Motor neuron (in vitro differentiated cells): Measurements from ENCODE around the gene PCDHGC3. TPM values are rescaled to one million over a fixed set of nuclear protein-coding genes. Genes with fewer than 3 reads are reported as not detected.
"Not testable (repeated sequence)": the region's sequence is repeated elsewhere in the genome, so short reads cannot be mapped to it uniquely, and the experiment has no call there.

Source experiments
- ATAC-seq, 8 experiments: fragments of 200-7000 bp; cut with Tn5 transposase; replicated peaks in 6 of 8; 2 replicates each; pipeline ENCODE4 v1.8.0; 2021; ENCODE audit warnings: mild to moderate bottlenecking in 8 of 8, moderate library complexity in 8 of 8
- H3K27ac ChIP-seq, 2 donors: fragments of 250-450 bp; sonication (Bioruptor Pico); 2 replicates each; pipeline ENCODE4 v1.9.0; 2021; ENCODE audit warnings: antibody characterized with exemption in 2 of 2, mild to moderate bottlenecking in 2 of 2, moderate library complexity in 1 of 2
- H3K4me1 ChIP-seq, 2 donors: fragments of 250-450 bp; sonication (Bioruptor Pico); replicated peaks in 1 of 2; 2 replicates each; pipeline ENCODE4 v1.6.1; 2021; ENCODE audit warnings: antibody characterized with exemption in 2 of 2, mild to moderate bottlenecking in 2 of 2, moderate library complexity in 1 of 2
- H3K4me3 ChIP-seq, 5 donors: fragments of 250-450 bp; sonication (Bioruptor Pico); 2 replicates each; pipeline ENCODE4 v1.9.0; 2021; ENCODE audit warnings: antibody characterized with exemption in 5 of 5, mild to moderate bottlenecking in 5 of 5, moderate library complexity in 4 of 5
- WGBS, 10 experiments: fragments of 450-650 bp; shearing (Covaris generic); methylation state at CpG; one replicate each; pipeline ENCODE4 v1.0.0; 2022; 5-methylcytosine and 5-hydroxymethylcytosine counted together
- in situ Hi-C, 9 experiments: fragments of 400-800 bp; cut with MboI; loops; one replicate each; pipeline ENCODE4 v1.15.0; 2021; ENCODE audit warnings: low sequenced_read_pairs in 9 of 9, low pct_unique_long_range_greater_than_20kb in 2 of 9; ENCODE audit not compliant: unreplicated experiment in 9 of 9
- total RNA-seq, 8 experiments: library from RNA; unstranded; fragments of 300-600 nt; gene quantifications; 2 replicates each; pipeline versions ENCODE4 v1.2.3 to v1.2.4, GENCODE V29; 2022

PCDHGC3 gene
- 10 to 100 TPM; 15.4 to 73.0 (median 26.0) TPM for total RNA-seq

DNA sequence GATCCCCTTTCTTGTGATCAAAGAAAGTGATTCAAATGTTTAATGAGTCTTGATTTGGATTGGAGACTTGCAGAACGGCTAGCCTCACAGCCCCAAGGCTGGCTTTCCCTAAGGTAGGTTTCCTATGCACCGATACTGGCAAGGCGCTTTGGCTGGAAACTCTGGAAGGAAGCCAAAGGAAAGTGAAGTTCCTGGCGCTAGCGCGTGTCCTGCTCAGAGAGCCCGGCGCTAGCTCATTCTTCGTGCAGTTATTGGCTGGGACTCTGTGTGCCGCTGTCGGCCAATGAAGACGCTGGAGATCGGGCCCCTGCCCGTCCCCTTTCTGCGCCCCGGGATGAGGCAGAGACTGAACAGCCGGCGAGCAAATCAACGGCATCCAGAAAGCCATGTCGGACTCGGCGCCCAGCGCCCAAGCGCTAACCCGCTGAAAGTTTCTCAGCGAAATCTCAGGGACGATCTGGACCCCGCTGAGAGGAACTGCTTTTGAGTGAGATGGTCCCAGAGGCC is at the start of gene PCDHGC3:
Gene PCDHGC3 (plus strand): TSS at position 342 of the 507 bp plus-strand sequence. CDS start 151 bp downstream, at position 493.
- H3K4me1 ChIP-seq, result peaks cover 21 to 23% of the 10 kb centered on the region in 2 donors
- 0 to 11% (median 0%) methylated on average over 1 to 17 of the region's 28 CpGs; no CpG with 5 or more reads in 1 of the 10 experiments for WGBS, 10 experiments
- in situ Hi-C loops, result no loop called here
- ATAC-seq, result peak; percentile 94 to 99 (median 98)
- H3K27ac ChIP-seq, result peak within 1 kb of the TSS in 1 of 2 donors; percentile 6
- H3K4me3 ChIP-seq, result peak within 1 kb of the TSS; percentile 33 to 51 (median 42)

DNA sequence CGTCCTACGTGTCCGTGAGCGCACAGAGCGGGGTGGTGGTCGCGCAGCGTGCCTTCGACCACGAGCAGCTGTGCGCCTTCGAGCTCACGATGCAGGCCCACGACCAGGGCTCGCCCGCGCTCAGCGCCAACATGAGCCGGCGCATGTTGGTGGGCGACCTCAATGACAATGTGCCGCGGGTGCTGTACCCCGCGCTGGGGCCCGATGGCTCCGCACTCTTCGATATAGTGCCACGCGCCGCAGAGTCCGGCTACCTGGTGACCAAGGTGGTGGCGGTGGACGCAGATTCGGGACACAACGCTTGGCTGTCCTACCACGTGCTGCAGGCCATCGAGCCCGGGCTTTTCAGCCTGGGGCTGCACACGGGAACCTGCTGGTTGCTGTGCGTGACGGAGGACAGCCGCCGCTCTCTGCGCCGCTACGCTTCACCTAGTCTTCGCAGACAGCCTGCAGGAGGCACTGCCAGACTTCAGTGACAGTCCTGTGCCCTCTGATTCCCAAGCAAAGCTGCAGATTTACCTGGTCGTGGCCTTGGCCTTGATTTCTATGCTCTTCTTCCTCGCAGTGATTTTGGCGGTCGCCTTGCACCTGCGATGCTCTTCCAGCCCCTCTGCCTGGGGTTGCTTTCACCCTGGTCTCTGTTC is 47.9 kb upstream of the PCDHGC3 start:
- Histone ChIP-seq H3K27ac (no peak overlapping the region), H3K4me3 (no peak overlapping the region), H3K4me1 (no peaks in the 10 kb centered on the region)
- no peak for ATAC-seq
- WGBS, 10 experiments, result 23 to 100% (median 93%) methylated on average over 1 to 33 of the region's 53 CpGs; no CpG with 5 or more reads in 4 of the 10 experiments
- in situ Hi-C loops, result no loop called here

DNA sequence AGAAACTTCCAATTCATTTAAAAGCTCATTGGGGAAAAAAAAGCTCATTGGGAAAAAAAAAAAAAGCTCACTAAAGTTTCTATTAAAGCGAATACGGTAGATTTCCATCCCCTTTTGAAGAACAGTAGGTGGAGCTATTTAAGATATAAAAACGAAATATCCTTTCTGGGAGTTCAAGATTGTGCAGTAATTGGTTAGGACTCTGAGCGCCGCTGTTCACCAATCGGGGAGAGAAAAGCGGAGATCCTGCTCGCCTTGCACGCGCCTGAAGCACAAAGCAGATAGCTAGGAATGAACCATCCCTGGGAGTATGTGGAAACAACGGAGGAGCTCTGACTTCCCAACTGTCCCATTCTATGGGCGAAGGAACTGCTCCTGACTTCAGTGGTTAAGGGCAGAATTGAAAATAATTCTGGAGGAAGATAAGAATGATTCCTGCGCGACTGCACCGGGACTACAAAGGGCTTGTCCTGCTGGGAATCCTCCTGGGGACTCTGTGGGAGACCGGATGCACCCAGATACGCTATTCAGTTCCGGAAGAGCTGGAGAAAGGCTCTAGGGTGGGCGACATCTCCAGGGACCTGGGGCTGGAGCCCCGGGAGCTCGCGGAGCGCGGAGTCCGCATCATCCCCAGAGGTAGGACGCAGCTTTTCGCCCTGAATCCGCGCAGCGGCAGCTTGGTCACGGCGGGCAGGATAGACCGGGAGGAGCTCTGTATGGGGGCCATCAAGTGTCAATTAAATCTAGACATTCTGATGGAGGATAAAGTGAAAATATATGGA is 45.2 kb upstream of the PCDHGC3 start, which contains the start of gene PCDHGA12:
Gene PCDHGA12 (plus strand): TSS at position 176 of the 782 bp plus-strand sequence. CDS start 253 bp downstream, at position 429.
- in situ Hi-C loops, result no loop called here
- H3K4me3 ChIP-seq, result no peak within 1 kb of the TSS
- 9 to 100% (median 94%) methylated on average over 1 to 27 of the region's 33 CpGs for WGBS, 10 experiments
- H3K4me1 ChIP-seq, result no peaks in the 10 kb centered on the region
- no peak within 1 kb of the TSS for H3K27ac ChIP-seq
- ATAC-seq, result peak in 2 of 8 experiments; percentile 63 to 83

DNA sequence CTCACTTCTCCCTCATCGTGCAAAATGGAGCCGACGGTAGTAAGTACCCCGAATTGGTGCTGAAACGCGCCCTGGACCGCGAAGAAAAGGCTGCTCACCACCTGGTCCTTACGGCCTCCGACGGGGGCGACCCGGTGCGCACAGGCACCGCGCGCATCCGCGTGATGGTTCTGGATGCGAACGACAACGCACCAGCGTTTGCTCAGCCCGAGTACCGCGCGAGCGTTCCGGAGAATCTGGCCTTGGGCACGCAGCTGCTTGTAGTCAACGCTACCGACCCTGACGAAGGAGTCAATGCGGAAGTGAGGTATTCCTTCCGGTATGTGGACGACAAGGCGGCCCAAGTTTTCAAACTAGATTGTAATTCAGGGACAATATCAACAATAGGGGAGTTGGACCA is 44.5 kb upstream of the PCDHGC3 start:
- 33 to 100% (median 90%) methylated on average over 6 to 17 of the region's 37 CpGs; no CpG with 5 or more reads in 2 of the 10 experiments for WGBS, 10 experiments
- in situ Hi-C loops, result no loop called here
- Histone ChIP-seq H3K4me1 (no peaks in the 10 kb centered on the region), H3K27ac (no peak overlapping the region), H3K4me3 (no peak overlapping the region)
- no peak for ATAC-seq

DNA sequence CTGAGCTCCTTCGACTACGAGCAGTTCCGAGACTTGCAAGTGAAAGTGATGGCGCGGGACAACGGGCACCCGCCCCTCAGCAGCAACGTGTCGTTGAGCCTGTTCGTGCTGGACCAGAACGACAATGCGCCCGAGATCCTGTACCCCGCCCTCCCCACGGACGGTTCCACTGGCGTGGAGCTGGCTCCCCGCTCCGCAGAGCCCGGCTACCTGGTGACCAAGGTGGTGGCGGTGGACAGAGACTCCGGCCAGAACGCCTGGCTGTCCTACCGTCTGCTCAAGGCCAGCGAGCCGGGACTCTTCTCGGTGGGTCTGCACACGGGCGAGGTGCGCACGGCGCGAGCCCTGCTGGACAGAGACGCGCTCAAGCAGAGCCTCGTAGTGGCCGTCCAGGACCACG is 43.5 kb upstream of the PCDHGC3 start:
- H3K4me1 ChIP-seq, ATAC-seq, H3K4me3 ChIP-seq, H3K27ac ChIP-seq, in situ Hi-C loops: not testable (repeated sequence)
- WGBS, 10 experiments, result 94 to 98% (median 98%) methylated on average over 3 to 14 of the region's 38 CpGs; no CpG with 5 or more reads in 7 of the 10 experiments

GRCh38 chr5:141432726-141433125 is 43.0 kb upstream of the PCDHGC3 start:
- ATAC-seq, H3K4me3 ChIP-seq, H3K27ac ChIP-seq, H3K4me1 ChIP-seq, in situ Hi-C loops: not testable (repeated sequence)
- 31 to 100% (median 85%) methylated on average over 1 to 16 of the region's 29 CpGs; no CpG with 5 or more reads in 2 of the 10 experiments for WGBS, 10 experiments

DNA sequence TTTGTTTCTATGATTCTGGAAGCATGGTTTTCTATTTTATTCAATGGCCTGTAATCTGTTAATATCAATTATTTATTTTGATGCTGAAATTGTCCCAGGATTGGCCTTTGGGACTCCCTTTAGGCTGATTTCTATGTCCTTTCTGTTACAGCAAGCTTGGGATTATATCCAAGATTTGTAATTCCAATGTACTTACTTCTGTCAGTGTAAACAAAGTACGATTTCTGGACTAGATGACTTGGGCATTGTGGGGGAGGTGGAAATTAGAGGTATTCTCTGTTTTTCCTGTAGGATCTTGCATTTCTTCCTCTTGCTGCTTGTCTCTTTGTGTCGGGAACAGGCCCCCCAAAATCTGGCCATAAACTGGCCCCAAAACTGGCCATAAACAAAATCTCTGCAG is 41.8 kb upstream of the PCDHGC3 start:
- no peak overlapping the region for H3K4me3 ChIP-seq
- H3K4me1 ChIP-seq, result no peaks in the 10 kb centered on the region
- H3K27ac ChIP-seq, result no peak overlapping the region
- in situ Hi-C loops, result no loop called here
- ATAC-seq, result no peak
- 17 to 100% (median 66%) methylated on average over 1 to 2 of the region's 2 CpGs; no CpG with 5 or more reads in 2 of the 10 experiments for WGBS, 10 experiments

DNA sequence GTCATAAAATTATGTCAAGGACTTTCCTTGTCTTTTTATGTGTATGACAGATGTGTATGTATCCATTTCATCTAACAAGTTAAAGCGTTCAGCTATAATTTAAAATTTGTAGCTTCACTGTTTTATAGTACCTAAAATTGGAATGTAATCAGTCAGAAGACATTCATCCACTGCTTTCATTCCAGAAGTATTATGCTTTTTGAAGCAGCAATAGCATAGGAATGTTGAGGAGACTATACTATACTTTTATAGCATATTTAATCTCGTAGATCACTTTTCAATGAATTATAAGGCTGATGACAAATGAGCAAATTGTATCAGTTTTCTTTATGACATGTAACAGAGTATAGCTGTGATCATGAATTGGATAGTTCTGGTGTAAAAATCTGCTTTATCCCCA is 38.5 kb upstream of the PCDHGC3 start:
- Histone ChIP-seq H3K27ac (no peak overlapping the region), H3K4me3 (no peak overlapping the region), H3K4me1 (no peaks in the 10 kb centered on the region)
- WGBS, 10 experiments, result 43 to 100% (median 92%) methylated on average over 1 to 2 of the region's 2 CpGs; no CpG with 5 or more reads in 1 of the 10 experiments
- ATAC-seq, result no peak
- in situ Hi-C loops, result no loop called here

- in situ Hi-C loops, result no loop called here
- no peak for ATAC-seq
- H3K4me1 ChIP-seq, result no peaks in the 10 kb centered on the region
- H3K27ac ChIP-seq, result no peak overlapping the region
- 35 to 97% (median 81%) methylated on average over 3 to 10 of the region's 10 CpGs for WGBS, 10 experiments
- no peak overlapping the region for H3K4me3 ChIP-seq
Observed at GRCh38 chr5:141439411-141440141, 36.2 kb upstream of the PCDHGC3 start.

- no peak overlapping the region for H3K27ac ChIP-seq
- no peak for ATAC-seq
- no peak overlapping the region for H3K4me3 ChIP-seq
- WGBS, 10 experiments, result 58 to 97% (median 89%) methylated on average over 2 to 9 of the region's 9 CpGs; no CpG with 5 or more reads in 3 of the 10 experiments
- in situ Hi-C loops, result no loop called here
- H3K4me1 ChIP-seq, result no peaks in the 10 kb centered on the region
Observed at GRCh38 chr5:141440341-141440740, 35.4 kb upstream of the PCDHGC3 start.

DNA sequence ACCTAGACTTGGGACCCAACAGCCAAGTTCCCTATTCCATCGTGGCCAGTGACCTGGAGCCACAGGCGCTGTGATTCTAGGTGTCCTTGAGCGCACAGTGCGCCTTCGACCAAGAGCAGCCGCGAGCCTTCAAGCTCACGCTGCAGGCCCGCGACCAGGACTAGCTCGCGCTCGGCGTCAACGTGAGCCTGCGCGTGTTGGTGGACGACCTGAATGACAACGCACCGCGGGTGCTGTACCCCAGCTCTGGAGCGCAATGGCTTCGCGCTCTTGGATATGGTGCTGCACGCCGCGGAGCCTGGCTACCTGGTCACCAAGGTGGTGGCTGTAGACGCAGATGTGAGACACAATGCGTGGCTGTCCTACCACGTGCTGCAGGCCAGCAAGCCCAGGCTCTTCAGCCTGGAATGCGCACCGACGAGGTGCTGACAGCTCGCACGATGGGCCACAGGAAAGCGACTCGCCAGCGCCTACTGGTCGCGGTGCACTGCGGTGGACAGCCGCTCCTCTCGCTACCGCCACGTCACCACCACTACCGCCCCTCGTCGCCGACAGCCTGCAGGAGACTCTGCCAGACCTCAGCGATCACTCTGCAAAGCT is 34.1 kb upstream of the PCDHGC3 start:
- H3K4me3 ChIP-seq, result no peak overlapping the region
- no peaks in the 10 kb centered on the region for H3K4me1 ChIP-seq
- H3K27ac ChIP-seq, result no peak overlapping the region
- WGBS, 10 experiments, result 49 to 100% (median 96%) methylated on average over 3 to 24 of the region's 50 CpGs; no CpG with 5 or more reads in 4 of the 10 experiments
- no peak for ATAC-seq
- in situ Hi-C loops, result no loop called here

DNA sequence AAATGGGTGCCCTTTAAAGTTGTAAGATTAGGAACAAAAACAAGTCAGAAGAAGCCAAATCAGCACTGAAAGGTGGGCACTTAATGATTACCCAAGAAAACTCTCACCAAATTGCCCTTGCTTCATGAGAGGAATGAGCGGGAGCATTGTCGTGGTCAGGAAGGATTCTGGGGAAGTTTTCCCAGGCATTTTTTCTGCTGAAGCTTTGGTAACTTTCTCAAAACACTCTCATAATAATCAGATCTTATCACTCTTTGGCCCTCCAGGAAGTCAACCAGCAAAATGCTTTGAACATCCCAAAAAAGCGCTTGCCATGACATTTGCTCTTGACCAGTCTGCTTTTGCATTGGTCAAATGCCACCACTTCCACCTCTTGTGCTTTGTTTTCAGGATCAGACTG is 10.4 kb upstream of the PCDHGC3 start:
- in situ Hi-C loops, result no loop called here
- H3K27ac ChIP-seq, result no peak overlapping the region
- no peak for ATAC-seq
- no peak overlapping the region for H3K4me3 ChIP-seq
- WGBS, 10 experiments, result 93 to 100% (median 100%) methylated on average over 1 to 3 of the region's 3 CpGs; no CpG with 5 or more reads in 3 of the 10 experiments
- no peaks in the 10 kb centered on the region for H3K4me1 ChIP-seq
